Loucy (cell line): ENCODE data around the gene SEC31A.
A peak's percentile ranks its signal among the peaks of the same experiment; 100 is the strongest.

Experiments used
- H2AFZ ChIP-seq: fragments of 200-600 bp; sonication (generic); 2 replicates; pipeline ENCODE4 v1.6.0; 2016; ENCODE audit warnings: antibody characterized with exemption, mild to moderate bottlenecking, low read length, moderate library complexity
- H3F3A ChIP-seq: fragments of 200-600 bp; 2 replicates; pipeline ENCODE4 v1.6.0; 2016; ENCODE audit warnings: antibody characterized with exemption, low read depth, mild to moderate bottlenecking
- H3K27me3 ChIP-seq: fragments of 200-600 bp; sonication (generic); 2 replicates; pipeline ENCODE4 v1.6.1; 2014; ENCODE audit warnings: low read length, mild to moderate bottlenecking; ENCODE audit not compliant: insufficient read depth, poor library complexity, severe bottlenecking
- H3K36me3 ChIP-seq: fragments of 200-600 bp; sonication (generic); 2 replicates; pipeline ENCODE4 v1.6.1; 2016; ENCODE audit warnings: low read length; ENCODE audit not compliant: insufficient read depth
- H3K4me1 ChIP-seq: fragments of 200-600 bp; sonication (generic); 2 replicates; pipeline ENCODE4 v1.5.1; 2014; ENCODE audit warnings: low read length, mild to moderate bottlenecking; ENCODE audit not compliant: insufficient read depth, poor library complexity, severe bottlenecking
- H3K4me2 ChIP-seq: fragments of 200-600 bp; sonication (generic); 2 replicates; pipeline ENCODE4 v1.6.0; 2014; ENCODE audit warnings: antibody characterized with exemption, low read length, low read depth, mild to moderate bottlenecking; ENCODE audit not compliant: poor library complexity, severe bottlenecking
- H3K4me3 ChIP-seq: fragments of 200-600 bp; sonication (generic); 2 replicates; pipeline ENCODE4 v1.5.1; 2014; ENCODE audit warnings: low read length, mild to moderate bottlenecking, mixed read lengths; ENCODE audit not compliant: poor library complexity, severe bottlenecking
- H3K79me2 ChIP-seq: fragments of 200-600 bp; sonication (generic); 2 replicates; pipeline ENCODE4 v1.6.1; 2014; ENCODE audit warnings: low read length; ENCODE audit not compliant: insufficient read depth
- H3K9ac ChIP-seq: fragments of 200-600 bp; sonication (generic); 2 replicates; pipeline ENCODE4 v1.6.0; 2014; ENCODE audit warnings: mild to moderate bottlenecking, low read depth, low read length, moderate library complexity; ENCODE audit not compliant: poor library complexity, severe bottlenecking
- H3K9me2 ChIP-seq: fragments of 200-600 bp; sonication (generic); replicated peaks from 2 replicates; pipeline ENCODE4 v1.6.1; 2016; ENCODE audit warnings: low read depth, low read length, mixed read lengths
- H3K9me3 ChIP-seq: fragments of 200-600 bp; sonication (generic); 2 replicates; pipeline ENCODE4 v1.6.1; 2014; ENCODE audit warnings: mild to moderate bottlenecking, antibody characterized with exemption, low read length, low read depth; ENCODE audit not compliant: insufficient read depth
- H4K20me1 ChIP-seq: fragments of 200-600 bp; sonication (generic); 2 replicates; pipeline ENCODE4 v1.6.0; 2014; ENCODE audit warnings: antibody characterized with exemption, low read length, mild to moderate bottlenecking; ENCODE audit not compliant: insufficient read depth, poor library complexity, severe bottlenecking
- CTCF ChIP-seq: fragments of 200-600 bp; sonication (generic); conservative IDR thresholded peaks from 2 replicates; pipeline ENCODE4 v1.5.1; 2014; ENCODE audit warnings: mild to moderate bottlenecking, antibody characterized with exemption, low read length
- EZH2phosphoT487 ChIP-seq: fragments of 200-600 bp; IDR thresholded peaks from 2 replicates; pipeline ENCODE4 v1.6.1; 2018; ENCODE audit warnings: antibody characterized with exemption, mild to moderate bottlenecking, moderate library complexity, borderline replicate concordance

Gene SEC31A

GRCh38 chr4:82899374-82900065 lies 8.6 kb upstream of the SEC31A start:
- no peaks in the 10 kb centered on the region for H3K9me3 ChIP-seq
- peaks cover 81% of the 10 kb centered on the region for H3K79me2 ChIP-seq
- TF ChIP-seq CTCF = no peak
- no peak for TF ChIP-seq EZH2phosphoT487
- no peaks in the 10 kb centered on the region for H3K9me2 ChIP-seq
- H3F3A ChIP-seq = 0 out of 2 replicates have a peak, but pooled peaks cover 5% of the 10 kb centered on the region
- peaks cover 55% of the 10 kb centered on the region for H4K20me1 ChIP-seq
- peak overlapping the region; percentile 91 for H3K4me2 ChIP-seq
- peak overlapping the region; percentile 85 for H3K9ac ChIP-seq
- H3K4me3 ChIP-seq = peak overlapping the region; percentile 83
- peaks cover 22% of the 10 kb centered on the region; the same call in 1 of the 2 replicates for H3K36me3 ChIP-seq
- H3K27me3 ChIP-seq = peaks cover 8% of the 10 kb centered on the region
- peaks cover 51% of the 10 kb centered on the region for H3K4me1 ChIP-seq
- H2AFZ ChIP-seq = peak overlapping the region; percentile 69; the same call in 1 of the 2 replicates

GRCh38 chr4:82898322-82899243 lies 7.6 kb upstream of the SEC31A start:
- TF ChIP-seq EZH2phosphoT487 (no peak), CTCF (peak; percentile 89)
- Histone ChIP-seq H3K4me1 (peaks cover 54% of the 10 kb centered on the region), H3K36me3 (peaks cover 31% of the 10 kb centered on the region; the same call in 1 of the 2 replicates), H3K4me2 (peak overlapping the region; percentile 91), H3K4me3 (peak overlapping the region; percentile 83), H3K9ac (peak overlapping the region; percentile 85), H3F3A (0 out of 2 replicates have a peak, but pooled peaks cover 5% of the 10 kb centered on the region), H3K79me2 (peaks cover 90% of the 10 kb centered on the region), H4K20me1 (peaks cover 63% of the 10 kb centered on the region), H3K9me2 (no peaks in the 10 kb centered on the region), H2AFZ (no peak overlapping the region), H3K9me3 (no peaks in the 10 kb centered on the region), H3K27me3 (peaks cover 8% of the 10 kb centered on the region)

DNA sequence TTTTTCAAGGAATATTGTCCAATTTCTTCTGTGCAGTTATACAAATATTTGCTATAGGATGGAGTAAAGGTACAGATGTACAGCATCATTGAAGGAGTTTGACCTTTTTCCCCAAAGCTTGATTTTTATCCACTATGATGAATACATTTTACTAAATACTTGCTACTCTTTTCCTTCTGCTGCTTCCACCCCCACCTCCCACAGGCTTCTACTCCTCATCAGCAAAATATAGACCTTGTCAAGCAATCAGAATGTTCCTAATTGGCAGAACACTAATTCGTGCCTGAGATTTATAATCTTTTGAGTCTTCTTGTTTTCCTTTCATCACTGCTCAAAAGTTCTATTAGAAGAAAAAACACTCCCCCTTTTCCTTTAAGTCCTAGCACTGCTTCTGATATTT lies 5.8 kb upstream of the SEC31A start:
- Histone ChIP-seq H3K79me2 (peaks cover 93% of the 10 kb centered on the region), H3K4me3 (peak overlapping the region; percentile 83), H3K9me2 (no peaks in the 10 kb centered on the region), H3K9ac (peak overlapping the region; percentile 85), H2AFZ (no peak overlapping the region), H3K27me3 (peaks cover 8% of the 10 kb centered on the region), H3F3A (peaks cover 13% of the 10 kb centered on the region; the same call in 1 of the 2 replicates), H3K36me3 (peaks cover 37% of the 10 kb centered on the region; the same call in 1 of the 2 replicates), H3K4me1 (peaks cover 45% of the 10 kb centered on the region), H3K9me3 (no peaks in the 10 kb centered on the region), H4K20me1 (peaks cover 68% of the 10 kb centered on the region), H3K4me2 (peak overlapping the region; percentile 91)
- TF ChIP-seq EZH2phosphoT487 (no peak), CTCF (no peak)
